Embryonic facial prominence (tissue), 1 donor: ENCODE results near the gene HIP1R.

Experiments used
- DNase-seq: peaks from one replicate; pipeline ENCODE4 v3.0.0-alpha.2; 2016; ENCODE audit errors: extremely low spot score

The HIP1R gene

GRCh38 chr12:122860040-122860853 is 25.0 kb downstream of the HIP1R start:
- no peak for DNase-seq

GRCh38 chr12:122860854-122861586 is 25.8 kb downstream of the HIP1R start:
- DNase-seq, result no peak

- no peak for DNase-seq
Measured at GRCh38 chr12:122861587-122861970, 26.3 kb downstream of the HIP1R start.

GRCh38 chr12:122862110-122862634 is 26.9 kb downstream of the HIP1R start:
- DNase-seq, result no peak

GRCh38 chr12:122862872-122863701 is 27.8 kb downstream of the HIP1R start:
- no peak for DNase-seq

- DNase-seq, result no peak
Measured at GRCh38 chr12:122864894-122865253, 29.6 kb downstream of the HIP1R start.

GRCh38 chr12:122865268-122866231 is 30.3 kb downstream of the HIP1R start:
- DNase-seq, result no peak

GRCh38 chr12:122866379-122866778 is 31.1 kb downstream of the HIP1R start:
- DNase-seq, result no peak

- no peak for DNase-seq
Measured at GRCh38 chr12:122866950-122867607, 31.8 kb downstream of the HIP1R start.

GRCh38 chr12:122867691-122868461 is 32.6 kb downstream of the HIP1R start:
- no peak for DNase-seq

GRCh38 chr12:122868471-122869177 is 33.4 kb downstream of the HIP1R start:
- DNase-seq, result no peak

- no peak for DNase-seq
Measured at GRCh38 chr12:122869207-122869973, 34.1 kb downstream of the HIP1R start.

GRCh38 chr12:122870163-122870842 is 35.0 kb downstream of the HIP1R start:
- DNase-seq, result no peak

GRCh38 chr12:122870867-122871664 is 35.8 kb downstream of the HIP1R start:
- DNase-seq, result no peak

- DNase-seq, result no peak
Measured at GRCh38 chr12:122871851-122872780, 36.9 kb downstream of the HIP1R start.
